Type B pancreatic cell (in vitro differentiated cells): ENCODE data around the gene CLCA1. TPM values are rescaled to one million over a fixed set of nuclear protein-coding genes. Genes with fewer than 3 reads are reported as not detected.

Source experiments
- DNase-seq: peaks from one replicate; pipeline ENCODE4 v3.0.0; 2021; ENCODE audit warnings: mixed read lengths; ENCODE audit not compliant: unreplicated experiment; ENCODE audit errors: extremely low spot score
- H3K27ac Mint-ChIP-seq: 2 replicates; pipeline ENCODE4 v1.8.0; 2021; ENCODE audit warnings: mild to moderate bottlenecking, mixed read lengths
- H3K27me3 Mint-ChIP-seq: 2 replicates; pipeline ENCODE4 v1.8.0; 2021; ENCODE audit warnings: mixed read lengths
- H3K36me3 Mint-ChIP-seq: 2 replicates; pipeline ENCODE4 v1.8.0; 2021; ENCODE audit warnings: mixed read lengths
- H3K4me1 Mint-ChIP-seq: one replicate; pipeline ENCODE4 v1.8.0; 2021; ENCODE audit warnings: mixed read lengths; ENCODE audit not compliant: unreplicated experiment
- H3K4me3 Mint-ChIP-seq: 2 replicates; pipeline ENCODE4 v1.8.0; 2021; ENCODE audit warnings: mild to moderate bottlenecking, mixed read lengths
- H3K9me3 Mint-ChIP-seq: 2 replicates; pipeline ENCODE4 v1.8.0; 2021; ENCODE audit warnings: mixed read lengths
- total RNA-seq: library from RNA; stranded (reverse); gene quantifications from 2 replicates; pipeline ENCODE4 v1.2.1, GENCODE V29; 2021; ENCODE audit warnings: low replicate concordance
- TF ChIP-seq, protein P1 (sequence below): fragments of 200-600 bp; sonication (generic); conservative IDR thresholded peaks from 2 replicates; pipeline ENCODE4 v1.5.0; 2021; ENCODE audit warnings: antibody characterized with exemption, mild to moderate bottlenecking

The CLCA1 gene
- total RNA-seq, 1 donor from 2014 or later = 10.1 TPM

DNA sequence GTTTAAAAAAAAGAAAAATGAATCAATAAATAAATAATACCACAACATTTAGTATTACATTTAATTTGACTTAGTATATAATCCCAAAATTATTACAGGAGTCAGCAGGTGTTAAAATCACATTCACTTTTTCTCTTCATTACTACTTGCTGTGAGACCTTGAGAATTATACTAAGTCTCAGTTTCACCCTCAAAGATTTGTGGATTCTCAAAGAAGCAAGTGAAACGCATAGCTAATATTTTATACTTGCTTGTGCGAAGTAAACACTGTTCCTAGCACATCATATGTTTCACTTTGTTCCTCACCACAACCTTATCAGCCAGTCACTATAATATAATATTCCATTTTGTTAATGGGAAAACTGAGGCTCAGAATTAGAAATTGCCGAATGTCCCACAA, 4.0 kb downstream of the CLCA1 start:
- H3K9me3 Mint-ChIP-seq = no peaks in the 10 kb centered on the region
- no peaks in the 10 kb centered on the region for H3K36me3 Mint-ChIP-seq
- H3K4me1 Mint-ChIP-seq = peaks cover 8% of the 10 kb centered on the region
- H3K4me3 Mint-ChIP-seq = no peak overlapping the region
- no peak for DNase-seq
- TF ChIP-seq, protein P1, sequence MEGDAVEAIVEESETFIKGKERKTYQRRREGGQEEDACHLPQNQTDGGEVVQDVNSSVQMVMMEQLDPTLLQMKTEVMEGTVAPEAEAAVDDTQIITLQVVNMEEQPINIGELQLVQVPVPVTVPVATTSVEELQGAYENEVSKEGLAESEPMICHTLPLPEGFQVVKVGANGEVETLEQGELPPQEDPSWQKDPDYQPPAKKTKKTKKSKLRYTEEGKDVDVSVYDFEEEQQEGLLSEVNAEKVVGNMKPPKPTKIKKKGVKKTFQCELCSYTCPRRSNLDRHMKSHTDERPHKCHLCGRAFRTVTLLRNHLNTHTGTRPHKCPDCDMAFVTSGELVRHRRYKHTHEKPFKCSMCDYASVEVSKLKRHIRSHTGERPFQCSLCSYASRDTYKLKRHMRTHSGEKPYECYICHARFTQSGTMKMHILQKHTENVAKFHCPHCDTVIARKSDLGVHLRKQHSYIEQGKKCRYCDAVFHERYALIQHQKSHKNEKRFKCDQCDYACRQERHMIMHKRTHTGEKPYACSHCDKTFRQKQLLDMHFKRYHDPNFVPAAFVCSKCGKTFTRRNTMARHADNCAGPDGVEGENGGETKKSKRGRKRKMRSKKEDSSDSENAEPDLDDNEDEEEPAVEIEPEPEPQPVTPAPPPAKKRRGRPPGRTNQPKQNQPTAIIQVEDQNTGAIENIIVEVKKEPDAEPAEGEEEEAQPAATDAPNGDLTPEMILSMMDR = no peak
- H3K27me3 Mint-ChIP-seq = peaks cover 10% of the 10 kb centered on the region
- no peak overlapping the region for H3K27ac Mint-ChIP-seq

DNA sequence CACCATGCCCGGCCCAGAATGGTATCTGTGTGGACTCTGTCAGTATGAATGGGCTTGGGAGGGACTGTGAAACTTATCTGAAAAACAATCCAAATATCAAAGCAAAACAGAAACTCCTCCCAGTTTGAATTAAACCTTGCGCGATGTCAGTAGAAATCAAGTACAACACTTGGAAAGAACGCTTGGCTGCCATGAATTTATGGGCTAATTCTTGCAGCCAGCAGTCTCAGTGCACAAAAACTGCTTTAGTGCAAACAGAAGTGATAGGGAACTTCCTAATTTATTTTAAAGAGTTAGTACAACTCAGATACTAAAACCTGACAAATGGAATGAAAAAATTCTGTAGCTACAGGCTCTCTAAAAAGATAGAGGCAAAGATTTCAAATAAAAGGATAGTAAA, 8.5 kb downstream of the CLCA1 start:
- TF ChIP-seq, protein P1 = no peak
- Mint-ChIP-seq H3K27me3 (peaks cover 3% of the 10 kb centered on the region), H3K27ac (no peak overlapping the region), H3K9me3 (no peaks in the 10 kb centered on the region), H3K36me3 (no peaks in the 10 kb centered on the region), H3K4me1 (no peaks in the 10 kb centered on the region), H3K4me3 (no peak overlapping the region)
- DNase-seq = no peak

DNA sequence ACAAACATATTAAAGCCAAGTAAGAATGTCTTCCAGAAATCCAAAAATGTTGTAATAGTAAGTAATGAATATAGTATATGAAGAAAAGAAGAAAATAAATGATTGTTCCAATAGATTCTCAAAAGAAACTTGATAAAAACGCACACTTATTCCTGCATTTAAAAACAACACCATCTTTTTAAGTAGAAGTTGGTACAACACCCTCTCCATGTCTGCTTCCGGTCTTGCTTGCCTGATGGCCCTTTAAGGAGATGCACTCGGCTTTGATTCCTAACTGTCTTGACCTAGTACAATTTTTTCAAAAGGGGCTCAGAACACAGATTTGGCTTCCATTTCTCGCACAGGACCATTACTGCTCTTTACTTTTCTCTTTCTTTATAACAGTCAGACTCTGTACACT, 9.0 kb downstream of the CLCA1 start:
- no peak for DNase-seq
- H3K4me3 Mint-ChIP-seq = no peak overlapping the region
- no peaks in the 10 kb centered on the region for H3K36me3 Mint-ChIP-seq
- no peaks in the 10 kb centered on the region for H3K9me3 Mint-ChIP-seq
- TF ChIP-seq, protein P1 = no peak
- no peaks in the 10 kb centered on the region for H3K4me1 Mint-ChIP-seq
- H3K27ac Mint-ChIP-seq = no peak overlapping the region
- H3K27me3 Mint-ChIP-seq = peaks cover 3% of the 10 kb centered on the region

DNA sequence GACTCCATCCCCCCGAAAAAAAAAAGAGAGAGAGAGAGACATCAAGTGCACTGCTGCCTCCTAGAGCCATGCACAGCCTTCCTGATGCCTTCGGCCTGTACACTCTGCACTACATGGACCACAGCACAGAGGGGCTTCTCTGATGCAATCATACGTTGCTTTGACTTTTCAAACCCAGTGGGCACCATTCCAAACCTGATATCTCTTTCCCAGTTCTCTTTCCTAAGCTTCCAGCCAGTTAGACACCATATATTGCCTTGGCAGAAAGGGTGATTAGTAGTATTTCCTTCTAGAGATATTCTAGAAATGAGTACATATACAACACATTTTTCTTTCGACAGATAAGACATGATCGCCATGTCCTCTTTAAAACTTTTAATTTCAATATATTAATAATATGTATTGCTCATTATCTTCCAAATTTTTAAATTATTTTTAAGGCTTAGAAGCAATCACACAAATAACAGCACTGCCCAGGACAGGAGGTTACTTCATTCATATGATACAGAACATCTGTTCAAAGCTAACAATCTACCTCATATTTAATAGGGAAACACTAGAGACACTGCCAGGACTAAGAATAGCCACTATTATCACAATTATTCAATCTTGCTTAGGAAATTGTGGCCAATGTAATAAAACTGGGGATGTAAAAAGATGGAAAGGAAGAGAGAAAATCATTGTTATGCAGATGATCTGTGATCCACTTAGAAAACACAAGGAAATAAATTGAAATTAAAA, 9.9 kb downstream of the CLCA1 start:
- no peaks in the 10 kb centered on the region for H3K36me3 Mint-ChIP-seq
- no peak for DNase-seq
- no peak overlapping the region for H3K4me3 Mint-ChIP-seq
- peaks cover 3% of the 10 kb centered on the region for H3K27me3 Mint-ChIP-seq
- no peaks in the 10 kb centered on the region for H3K4me1 Mint-ChIP-seq
- H3K27ac Mint-ChIP-seq = no peak overlapping the region
- H3K9me3 Mint-ChIP-seq = no peaks in the 10 kb centered on the region
- TF ChIP-seq, protein P1 = no peak

DNA sequence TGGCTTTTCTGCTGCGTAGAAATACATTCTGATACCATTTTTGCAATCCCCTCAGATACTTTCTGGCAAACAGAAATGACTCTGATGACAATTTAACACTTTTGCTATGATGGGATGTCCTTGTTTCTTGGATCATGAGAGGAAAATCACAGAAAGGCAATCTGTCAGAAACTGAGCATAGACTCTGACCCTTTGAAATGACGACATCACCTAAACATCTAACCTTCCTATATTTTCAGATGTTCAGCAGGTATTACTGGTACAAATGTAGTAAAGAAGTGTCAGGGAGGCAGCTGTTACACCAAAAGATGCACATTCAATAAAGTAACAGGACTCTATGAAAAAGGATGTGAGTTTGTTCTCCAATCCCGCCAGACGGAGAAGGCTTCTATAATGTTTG, 13.2 kb downstream of the CLCA1 start:
- no peaks in the 10 kb centered on the region for H3K9me3 Mint-ChIP-seq
- peaks cover 8% of the 10 kb centered on the region for H3K27me3 Mint-ChIP-seq
- TF ChIP-seq, protein P1 = no peak
- no peaks in the 10 kb centered on the region for H3K36me3 Mint-ChIP-seq
- no peaks in the 10 kb centered on the region for H3K4me1 Mint-ChIP-seq
- no peak overlapping the region for H3K4me3 Mint-ChIP-seq
- DNase-seq = no peak
- H3K27ac Mint-ChIP-seq = no peak overlapping the region
